ENCODE data around the gene MROH8. TPM values are rescaled to one million over a fixed set of nuclear protein-coding genes. Genes with fewer than 3 reads are reported as not detected.
"Not testable (repeated sequence)": the region's sequence is repeated elsewhere in the genome, so short reads cannot be mapped to it uniquely, and the experiment has no call there.

The MROH8 gene
- total RNA-seq, 2 donors from 2014 or later, result 3.8 to 5.8 TPM

DNA sequence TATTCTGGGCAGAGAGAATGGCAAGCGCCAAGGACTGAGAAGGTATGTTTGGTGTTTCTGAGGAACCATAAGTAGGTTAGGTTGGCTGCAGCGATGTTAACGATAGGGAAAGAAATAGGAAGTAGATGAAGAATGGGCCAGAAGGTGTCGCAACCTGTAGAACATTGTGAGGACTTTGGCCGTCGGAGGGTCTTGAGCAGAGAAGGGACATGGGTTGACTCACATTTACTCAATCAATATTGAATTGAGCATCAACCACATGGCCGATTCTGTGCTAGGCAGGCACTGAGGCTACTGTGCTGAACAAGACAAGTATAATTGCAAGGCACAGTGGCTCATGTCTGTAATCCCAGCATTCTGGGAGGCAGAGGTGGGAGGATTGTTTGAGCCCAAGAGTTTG, 27.1 kb downstream of the MROH8 start:
- Histone ChIP-seq H3K9me3 (no peaks in the 10 kb centered on the region), H3K27ac (no peak overlapping the region), H3K27me3 (no peaks in the 10 kb centered on the region), H3K4me3 (no peak overlapping the region), H3K4me1 (no peaks in the 10 kb centered on the region), H3K36me3 (no peaks in the 10 kb centered on the region)
- DNase-seq (ENCODE audit: low spot score), result no peak
- TF ChIP-seq, protein P1, sequence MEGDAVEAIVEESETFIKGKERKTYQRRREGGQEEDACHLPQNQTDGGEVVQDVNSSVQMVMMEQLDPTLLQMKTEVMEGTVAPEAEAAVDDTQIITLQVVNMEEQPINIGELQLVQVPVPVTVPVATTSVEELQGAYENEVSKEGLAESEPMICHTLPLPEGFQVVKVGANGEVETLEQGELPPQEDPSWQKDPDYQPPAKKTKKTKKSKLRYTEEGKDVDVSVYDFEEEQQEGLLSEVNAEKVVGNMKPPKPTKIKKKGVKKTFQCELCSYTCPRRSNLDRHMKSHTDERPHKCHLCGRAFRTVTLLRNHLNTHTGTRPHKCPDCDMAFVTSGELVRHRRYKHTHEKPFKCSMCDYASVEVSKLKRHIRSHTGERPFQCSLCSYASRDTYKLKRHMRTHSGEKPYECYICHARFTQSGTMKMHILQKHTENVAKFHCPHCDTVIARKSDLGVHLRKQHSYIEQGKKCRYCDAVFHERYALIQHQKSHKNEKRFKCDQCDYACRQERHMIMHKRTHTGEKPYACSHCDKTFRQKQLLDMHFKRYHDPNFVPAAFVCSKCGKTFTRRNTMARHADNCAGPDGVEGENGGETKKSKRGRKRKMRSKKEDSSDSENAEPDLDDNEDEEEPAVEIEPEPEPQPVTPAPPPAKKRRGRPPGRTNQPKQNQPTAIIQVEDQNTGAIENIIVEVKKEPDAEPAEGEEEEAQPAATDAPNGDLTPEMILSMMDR (IDR thresholded peaks at IDR 0.05), result no peak

DNA sequence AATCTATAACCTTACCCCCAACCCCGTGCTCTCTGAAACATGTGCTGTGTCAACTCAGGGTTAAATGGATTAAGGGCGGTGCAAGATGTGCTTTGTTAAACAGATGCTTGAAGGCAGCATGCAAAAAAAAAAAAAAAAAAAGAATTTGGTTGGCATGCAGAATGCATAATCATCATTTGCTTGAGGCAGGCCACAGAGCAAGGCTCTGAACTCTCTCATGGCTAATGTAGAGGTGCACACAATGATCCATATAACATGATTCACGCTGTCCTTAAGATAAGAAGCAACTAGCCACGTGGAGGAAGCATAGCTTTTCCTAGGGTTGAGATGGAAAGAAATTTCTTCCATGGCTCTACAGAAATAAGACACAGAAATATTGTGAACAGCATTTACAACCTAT, 27.8 kb downstream of the MROH8 start:
- H3K36me3 ChIP-seq, result no peaks in the 10 kb centered on the region
- no peaks in the 10 kb centered on the region for H3K27me3 ChIP-seq
- TF ChIP-seq, protein P1 (IDR thresholded peaks at IDR 0.05), result no peak
- DNase-seq (ENCODE audit: low spot score), result no peak
- H3K27ac ChIP-seq, result no peak overlapping the region
- no peaks in the 10 kb centered on the region for H3K9me3 ChIP-seq
- no peak overlapping the region for H3K4me3 ChIP-seq
- H3K4me1 ChIP-seq, result no peaks in the 10 kb centered on the region

DNA sequence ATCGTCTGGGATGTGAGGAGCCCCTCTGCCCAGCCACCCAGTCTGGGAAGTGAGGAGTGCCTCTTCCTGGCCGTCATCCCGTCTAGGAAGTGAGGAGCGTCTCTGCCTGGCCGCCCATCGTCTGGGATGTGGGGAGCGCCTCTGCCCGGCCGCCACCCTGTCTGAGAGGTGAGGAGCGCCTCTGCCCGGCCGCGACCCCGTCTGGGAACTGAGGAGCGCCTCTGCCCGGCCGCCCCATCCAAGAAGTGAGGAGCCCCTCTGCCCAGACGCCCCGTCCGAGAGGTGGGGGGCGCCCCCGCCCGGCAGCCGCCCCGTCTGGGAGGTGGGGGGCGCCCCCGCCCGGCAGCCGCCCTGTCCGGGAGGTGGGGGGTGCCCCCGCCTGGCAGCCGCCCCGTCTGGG, 28.5 kb downstream of the MROH8 start:
- H3K4me3 ChIP-seq; H3K9me3 ChIP-seq; H3K4me1 ChIP-seq; DNase-seq (ENCODE audit: low spot score); H3K36me3 ChIP-seq; H3K27ac ChIP-seq; H3K27me3 ChIP-seq: not testable (repeated sequence)

- H3K36me3 ChIP-seq, result no peaks in the 10 kb centered on the region
- H3K27ac ChIP-seq, result no peak overlapping the region
- no peak for DNase-seq (ENCODE audit: low spot score)
- no peaks in the 10 kb centered on the region for H3K27me3 ChIP-seq
- H3K4me3 ChIP-seq, result no peak overlapping the region
- H3K9me3 ChIP-seq, result no peaks in the 10 kb centered on the region
- TF ChIP-seq, protein P1 (IDR thresholded peaks at IDR 0.05), result no peak
- no peaks in the 10 kb centered on the region for H3K4me1 ChIP-seq
Measured at GRCh38 chr20:37147250-37147649, 32.1 kb downstream of the MROH8 start.

DNA sequence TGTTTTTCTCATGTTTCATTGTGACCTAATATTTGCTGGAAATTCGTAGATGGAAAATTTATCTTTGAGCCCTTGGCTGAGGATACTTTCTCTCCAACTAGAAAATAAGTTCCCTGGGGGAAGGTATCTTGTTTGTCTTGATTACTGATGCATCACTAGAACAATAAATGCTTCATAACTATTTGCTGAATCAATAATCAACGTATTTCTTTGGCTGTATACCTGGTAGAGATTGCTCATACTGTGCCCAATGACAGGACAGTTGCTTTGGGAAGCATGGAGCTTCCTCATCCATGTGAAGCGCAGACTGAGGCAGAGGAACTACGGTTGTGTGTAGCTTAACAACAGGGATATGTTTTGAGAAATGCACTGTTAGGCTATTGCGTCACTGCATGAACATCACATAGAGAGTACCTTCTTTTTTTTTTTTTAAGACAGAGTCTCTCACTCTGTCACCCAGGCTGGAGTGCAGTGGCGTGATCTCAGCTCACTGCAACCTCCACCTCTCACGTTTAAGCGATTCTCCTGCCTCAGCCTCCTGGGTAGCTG, 34.4 kb downstream of the MROH8 start:
- Histone ChIP-seq H3K9me3 (no peaks in the 10 kb centered on the region), H3K27me3 (no peaks in the 10 kb centered on the region), H3K27ac (no peak overlapping the region), H3K4me3 (no peak overlapping the region), H3K4me1 (no peaks in the 10 kb centered on the region), H3K36me3 (no peaks in the 10 kb centered on the region)
- TF ChIP-seq, protein P1 (IDR thresholded peaks at IDR 0.05), result no peak
- DNase-seq (ENCODE audit: low spot score), result no peak

DNA sequence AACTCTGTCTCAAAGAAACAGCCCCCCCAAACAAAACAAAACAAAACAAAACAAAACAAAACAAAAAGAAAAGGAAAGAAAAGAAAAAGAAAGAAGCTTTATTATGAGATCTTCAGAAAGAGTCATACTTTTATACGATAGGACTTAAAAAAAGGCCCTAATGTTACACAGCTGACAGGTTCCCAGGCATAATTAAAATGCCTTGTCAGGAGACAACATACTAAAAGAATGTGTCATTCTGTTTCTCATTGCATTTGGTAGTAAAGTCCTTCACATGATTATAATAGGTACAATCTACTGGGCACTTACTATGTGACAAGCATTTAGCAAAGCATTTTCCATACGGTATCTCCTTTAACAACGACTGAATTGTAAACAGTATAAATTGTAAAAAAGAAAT, 36.6 kb downstream of the MROH8 start:
- TF ChIP-seq, protein P1 (IDR thresholded peaks at IDR 0.05), result no peak
- no peaks in the 10 kb centered on the region for H3K27me3 ChIP-seq
- no peak overlapping the region for H3K4me3 ChIP-seq
- H3K4me1 ChIP-seq, result no peaks in the 10 kb centered on the region
- H3K9me3 ChIP-seq, result no peaks in the 10 kb centered on the region
- H3K27ac ChIP-seq, result no peak overlapping the region
- H3K36me3 ChIP-seq, result no peaks in the 10 kb centered on the region
- DNase-seq (ENCODE audit: low spot score), result no peak

Measured in right atrium auricular region (tissue), 2 donors.